ENCODE data around the gene FNDC8.
"Not testable (repeated sequence)": the region's sequence is repeated elsewhere in the genome, so short reads cannot be mapped to it uniquely, and the experiment has no call there.

Gene FNDC8

GRCh38 chr17:35121315-35121714 lies at the start of gene FNDC8:
FNDC8 (plus strand) TSS chr17:35121615; CDS start chr17:35121694, 79 bp downstream.
- no peak for DNase-seq (ENCODE audit: low read depth in 2 of 3, low spot score in 1 of 3)

- no peak for DNase-seq (ENCODE audit: low read depth in 2 of 3, low spot score in 1 of 3)
These were observed 48.1 kb upstream of the FNDC8 start for GRCh38 chr17:35073183-35073790.

GRCh38 chr17:35073991-35074627 lies 47.3 kb upstream of the FNDC8 start:
- no peak for DNase-seq (ENCODE audit: low read depth in 2 of 3, low spot score in 1 of 3)

- no peak for DNase-seq (ENCODE audit: low read depth in 2 of 3, low spot score in 1 of 3)
These were observed 46.4 kb upstream of the FNDC8 start for GRCh38 chr17:35074711-35075707.

GRCh38 chr17:35076874-35077273 lies 44.5 kb upstream of the FNDC8 start:
- DNase-seq (ENCODE audit: low read depth in 2 of 3, low spot score in 1 of 3) = no peak

- DNase-seq (ENCODE audit: low read depth in 2 of 3, low spot score in 1 of 3) = no peak
These were observed 41.6 kb upstream of the FNDC8 start for GRCh38 chr17:35079547-35080423.

- no peak for DNase-seq (ENCODE audit: low read depth in 2 of 3, low spot score in 1 of 3)
These were observed 40.9 kb upstream of the FNDC8 start for GRCh38 chr17:35080536-35080935.

GRCh38 chr17:35081638-35082037 lies 39.8 kb upstream of the FNDC8 start:
- DNase-seq (ENCODE audit: low read depth in 2 of 3, low spot score in 1 of 3) = no peak

- DNase-seq (ENCODE audit: low read depth in 2 of 3, low spot score in 1 of 3) = no peak
These were observed 39.2 kb upstream of the FNDC8 start for GRCh38 chr17:35082073-35082657.

GRCh38 chr17:35083071-35083470 lies 38.3 kb upstream of the FNDC8 start:
- DNase-seq (ENCODE audit: low read depth in 2 of 3, low spot score in 1 of 3) = no peak

GRCh38 chr17:35084987-35085386 lies 36.4 kb upstream of the FNDC8 start:
- DNase-seq (ENCODE audit: low read depth in 2 of 3, low spot score in 1 of 3) = no peak

GRCh38 chr17:35086164-35086563 lies 35.3 kb upstream of the FNDC8 start:
- no peak for DNase-seq (ENCODE audit: low read depth in 2 of 3, low spot score in 1 of 3)

- no peak for DNase-seq (ENCODE audit: low read depth in 2 of 3, low spot score in 1 of 3)
These were observed 34.4 kb upstream of the FNDC8 start for GRCh38 chr17:35086931-35087573.

- peak in 1 of 3 donors; percentile 7 for DNase-seq (ENCODE audit: low read depth in 2 of 3, low spot score in 1 of 3)
These were observed 33.6 kb upstream of the FNDC8 start for GRCh38 chr17:35087731-35088355.

- DNase-seq (ENCODE audit: low read depth in 2 of 3, low spot score in 1 of 3) = no peak
These were observed 33.0 kb upstream of the FNDC8 start for GRCh38 chr17:35088356-35088880.

GRCh38 chr17:35088881-35089585 lies 32.4 kb upstream of the FNDC8 start:
- DNase-seq (ENCODE audit: low read depth in 2 of 3, low spot score in 1 of 3) = peak; percentile 83 to 86 (median 83)

- DNase-seq (ENCODE audit: low read depth in 2 of 3, low spot score in 1 of 3) = peak in 2 of 3 donors; percentile 26 to 36
These were observed 31.7 kb upstream of the FNDC8 start for GRCh38 chr17:35089586-35090296.

GRCh38 chr17:35090707-35091106 lies 30.7 kb upstream of the FNDC8 start:
- DNase-seq (ENCODE audit: low read depth in 2 of 3, low spot score in 1 of 3) = not testable (repeated sequence)

Measured in stimulated activated CD4-positive, alpha-beta T cell treated with anti-CD3 and anti-CD28 coated beads, Interleukin-12 subunit alpha, Interleukin-12 subunit beta, amount 100 ng/mL, for 48 hours (primary cell).